GM23338 (cell line): ENCODE measurements around the gene KRTAP16-1. TPM values are rescaled to one million over a fixed set of nuclear protein-coding genes. Genes with fewer than 3 reads are reported as not detected.

Experiments
- ATAC-seq: fragments of 200-7000 bp; cut with Tn5 transposase; 3 replicates; pipeline ENCODE4 v1.9.1; 2020
- DNase-seq: peaks from one replicate; pipeline ENCODE4 v3.0.0-alpha.2; 2015; ENCODE audit warnings: low spot score
- H2AFZ ChIP-seq: fragments of 200-600 bp; sonication (generic); 2 replicates; pipeline ENCODE4 v1.8.0; 2016; ENCODE audit warnings: antibody characterized with exemption, mild to moderate bottlenecking, moderate library complexity
- H3F3A ChIP-seq: fragments of 200-600 bp; sonication (generic); replicated peaks from 2 replicates; pipeline ENCODE4 v1.8.0; 2017; ENCODE audit warnings: antibody characterized with exemption, mixed run types, low read depth
- H3K27ac ChIP-seq: fragments of 200-600 bp; sonication (generic); 2 replicates; pipeline ENCODE4 v1.6.1; 2016; ENCODE audit warnings: low read depth
- H3K27me3 ChIP-seq: fragments of 200-600 bp; sonication (generic); 2 replicates; pipeline ENCODE4 v1.8.0; 2016; ENCODE audit warnings: mild to moderate bottlenecking, mixed run types, moderate library complexity; ENCODE audit not compliant: insufficient read depth
- H3K36me3 ChIP-seq: fragments of 200-600 bp; sonication (generic); 2 replicates; pipeline ENCODE4 v1.8.0; 2016; ENCODE audit warnings: mild to moderate bottlenecking; ENCODE audit not compliant: insufficient read depth
- H3K4me1 ChIP-seq: fragments of 200-600 bp; sonication (generic); 2 replicates; pipeline ENCODE4 v1.8.0; 2016; ENCODE audit warnings: mild to moderate bottlenecking, moderate library complexity; ENCODE audit not compliant: insufficient read depth
- H3K4me2 ChIP-seq: fragments of 200-600 bp; sonication (generic); 2 replicates; pipeline ENCODE4 v1.7.1; 2017; ENCODE audit warnings: mixed run types
- H3K4me3 ChIP-seq: fragments of 200-600 bp; sonication (generic); 2 replicates; pipeline ENCODE4 v1.6.1; 2016; ENCODE audit warnings: mixed run types
- H3K79me2 ChIP-seq: fragments of 200-600 bp; sonication (generic); replicated peaks from 2 replicates; pipeline ENCODE4 v1.8.0; 2017; ENCODE audit warnings: mild to moderate bottlenecking; ENCODE audit not compliant: insufficient read depth
- H3K9me2 ChIP-seq: fragments of 200-600 bp; sonication (generic); 2 replicates; pipeline ENCODE4 v1.8.0; 2017; ENCODE audit not compliant: insufficient read depth
- H4K20me1 ChIP-seq: fragments of 200-600 bp; sonication (generic); replicated peaks from 2 replicates; pipeline ENCODE4 v1.8.0; 2017; ENCODE audit warnings: mild to moderate bottlenecking; ENCODE audit not compliant: insufficient read depth
- H3K27ac Mint-ChIP-seq: 2 replicates; pipeline ENCODE4 v1.8.0; 2020; ENCODE audit warnings: inconsistent platforms, mild to moderate bottlenecking, moderate library complexity, mixed read lengths
- H3K27me3 Mint-ChIP-seq: 3 replicates; pipeline ENCODE4 v1.8.0; 2022; ENCODE audit warnings: low read depth, mild to moderate bottlenecking, moderate library complexity, mixed read lengths, inconsistent platforms; ENCODE audit not compliant: insufficient read depth, poor library complexity
- H3K36me3 Mint-ChIP-seq: 3 replicates; pipeline ENCODE4 v1.8.0; 2021; ENCODE audit warnings: low read depth, mild to moderate bottlenecking, inconsistent platforms, moderate library complexity, mixed read lengths
- H3K4me1 Mint-ChIP-seq: 3 replicates; pipeline ENCODE4 v1.8.0; 2020; ENCODE audit warnings: mild to moderate bottlenecking, inconsistent platforms, mixed read lengths
- H3K4me3 Mint-ChIP-seq: 3 replicates; pipeline ENCODE4 v1.8.0; 2021; ENCODE audit warnings: moderate library complexity, mild to moderate bottlenecking, inconsistent platforms, mixed read lengths
- H3K9me3 Mint-ChIP-seq: 3 replicates; pipeline ENCODE4 v1.8.0; 2020; ENCODE audit warnings: moderate library complexity, mild to moderate bottlenecking, inconsistent platforms, mixed read lengths
- CREB1 ChIP-seq: fragments of 250-450 bp; sonication (Bioruptor Pico); IDR thresholded peaks from 2 replicates; pipeline ENCODE4 v1.5.0; 2020; ENCODE audit warnings: low read depth, mild to moderate bottlenecking, moderate library complexity
- NANOG ChIP-seq: IDR thresholded peaks from 2 replicates; pipeline ENCODE4 v1.6.1; 2016; ENCODE audit warnings: antibody characterized with exemption, borderline replicate concordance
- POLR2AphosphoS5 ChIP-seq: IDR thresholded peaks from 2 replicates; pipeline ENCODE4 v1.6.1; 2016; ENCODE audit warnings: antibody characterized with exemption, low read depth
- STAT1 ChIP-seq: IDR thresholded peaks from one replicate; pipeline ENCODE4 v1.6.1; 2016; ENCODE audit warnings: antibody characterized with exemption; ENCODE audit not compliant: unreplicated experiment
- ZNF114 ChIP-seq: fragments of 250-450 bp; sonication (Bioruptor Pico); IDR thresholded peaks from 2 replicates; pipeline ENCODE4 v1.5.0; 2020; ENCODE audit warnings: mild to moderate bottlenecking, moderate library complexity
- ZNF331 ChIP-seq: fragments of 250-450 bp; sonication (Bioruptor Pico); IDR thresholded peaks from 2 replicates; pipeline ENCODE4 v1.5.0; 2020; ENCODE audit warnings: low read depth, mild to moderate bottlenecking, moderate library complexity
- polyA plus RNA-seq: library from polyadenylated mRNA; unstranded; fragments of >200 nt; fragmentation: Nextera tagmentation; extraction: Ambion mirVana; gene quantifications from 2 replicates; pipeline ENCODE4 v1.2.1, GENCODE V29; 2016
- total RNA-seq: library from RNA; depleted of rRNA; stranded (reverse); fragments of >200 nt; shearing (Covaris generic); gene quantifications from 2 replicates; pipeline ENCODE4 v1.2.3, GENCODE V29; 2014
- TF ChIP-seq, protein P1 (sequence below): IDR thresholded peaks from one replicate; pipeline ENCODE4 v1.6.1; 2018; ENCODE audit warnings: antibody characterized with exemption; ENCODE audit not compliant: unreplicated experiment
- TF ChIP-seq, protein P2 (sequence below): IDR thresholded peaks from 2 replicates; pipeline ENCODE4 v1.6.1; 2016; ENCODE audit warnings: antibody characterized with exemption
- TF ChIP-seq, protein P3 (sequence below): fragments of 250-450 bp; sonication (Bioruptor Pico); IDR thresholded peaks from 2 replicates; pipeline ENCODE4 v1.5.0; 2020; ENCODE audit warnings: mild to moderate bottlenecking, moderate library complexity

KRTAP16-1 gene
- total and polyA plus RNA-seq, 2 experiments from 2014 or later = not detected

DNA sequence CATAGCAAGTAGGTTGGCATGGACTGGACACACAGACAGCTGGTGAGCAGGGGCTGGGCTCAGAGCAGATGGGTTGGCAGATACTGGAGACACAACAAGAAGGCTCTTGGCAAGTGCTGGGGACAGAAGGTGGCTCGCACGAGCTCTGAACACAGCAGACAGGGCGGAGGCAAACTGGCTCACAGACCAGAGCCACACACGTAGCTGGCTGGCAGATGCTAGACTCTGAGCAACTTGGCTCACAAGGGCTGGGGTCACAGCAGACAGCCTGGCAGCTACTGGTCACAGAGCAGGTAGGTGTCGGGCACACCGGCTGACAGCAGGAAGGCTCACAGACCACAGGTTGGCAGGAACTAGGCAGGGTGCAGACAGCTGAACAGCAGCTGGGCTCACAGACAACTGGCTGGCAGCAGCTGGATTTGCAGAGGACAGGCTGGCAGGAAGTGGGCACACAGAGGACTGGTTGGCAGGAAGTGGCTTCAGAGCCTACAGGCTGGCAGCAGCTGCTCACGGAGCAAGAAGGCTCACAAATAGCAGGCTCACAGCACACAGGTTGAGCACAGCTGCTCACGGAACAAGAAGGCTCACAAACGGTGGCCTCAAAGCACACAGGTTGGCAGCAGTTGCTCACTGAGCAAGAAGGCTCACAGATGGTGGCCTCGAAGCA, 725 bp downstream of the KRTAP16-1 start:
- no peak overlapping the region for H3K4me2 ChIP-seq
- no peaks in the 10 kb centered on the region for H3K27me3 ChIP-seq
- Mint-ChIP-seq H3K9me3 (peaks cover 2% of the 10 kb centered on the region; the same call in 1 of the 3 replicates), H3K4me1 (no peaks in the 10 kb centered on the region; the same call in 2 of the 3 replicates), H3K27me3 (peaks cover 6% of the 10 kb centered on the region), H3K27ac (no peak overlapping the region), H3K4me3 (no peak overlapping the region), H3K36me3 (no peaks in the 10 kb centered on the region)
- no peaks in the 10 kb centered on the region for H3K9me2 ChIP-seq
- no peaks in the 10 kb centered on the region for H3K4me1 ChIP-seq
- ATAC-seq (no peak), DNase-seq (no peak)
- H3K79me2 ChIP-seq = no peaks in the 10 kb centered on the region
- H3K36me3 ChIP-seq = no peaks in the 10 kb centered on the region
- TF ChIP-seq, protein P1, sequence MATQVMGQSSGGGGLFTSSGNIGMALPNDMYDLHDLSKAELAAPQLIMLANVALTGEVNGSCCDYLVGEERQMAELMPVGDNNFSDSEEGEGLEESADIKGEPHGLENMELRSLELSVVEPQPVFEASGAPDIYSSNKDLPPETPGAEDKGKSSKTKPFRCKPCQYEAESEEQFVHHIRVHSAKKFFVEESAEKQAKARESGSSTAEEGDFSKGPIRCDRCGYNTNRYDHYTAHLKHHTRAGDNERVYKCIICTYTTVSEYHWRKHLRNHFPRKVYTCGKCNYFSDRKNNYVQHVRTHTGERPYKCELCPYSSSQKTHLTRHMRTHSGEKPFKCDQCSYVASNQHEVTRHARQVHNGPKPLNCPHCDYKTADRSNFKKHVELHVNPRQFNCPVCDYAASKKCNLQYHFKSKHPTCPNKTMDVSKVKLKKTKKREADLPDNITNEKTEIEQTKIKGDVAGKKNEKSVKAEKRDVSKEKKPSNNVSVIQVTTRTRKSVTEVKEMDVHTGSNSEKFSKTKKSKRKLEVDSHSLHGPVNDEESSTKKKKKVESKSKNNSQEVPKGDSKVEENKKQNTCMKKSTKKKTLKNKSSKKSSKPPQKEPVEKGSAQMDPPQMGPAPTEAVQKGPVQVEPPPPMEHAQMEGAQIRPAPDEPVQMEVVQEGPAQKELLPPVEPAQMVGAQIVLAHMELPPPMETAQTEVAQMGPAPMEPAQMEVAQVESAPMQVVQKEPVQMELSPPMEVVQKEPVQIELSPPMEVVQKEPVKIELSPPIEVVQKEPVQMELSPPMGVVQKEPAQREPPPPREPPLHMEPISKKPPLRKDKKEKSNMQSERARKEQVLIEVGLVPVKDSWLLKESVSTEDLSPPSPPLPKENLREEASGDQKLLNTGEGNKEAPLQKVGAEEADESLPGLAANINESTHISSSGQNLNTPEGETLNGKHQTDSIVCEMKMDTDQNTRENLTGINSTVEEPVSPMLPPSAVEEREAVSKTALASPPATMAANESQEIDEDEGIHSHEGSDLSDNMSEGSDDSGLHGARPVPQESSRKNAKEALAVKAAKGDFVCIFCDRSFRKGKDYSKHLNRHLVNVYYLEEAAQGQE = no peak
- TF ChIP-seq STAT1 (no peak), POLR2AphosphoS5 (no peak), ZNF331 (CRISPR knock-in tag) (no peak)
- TF ChIP-seq, protein P2, sequence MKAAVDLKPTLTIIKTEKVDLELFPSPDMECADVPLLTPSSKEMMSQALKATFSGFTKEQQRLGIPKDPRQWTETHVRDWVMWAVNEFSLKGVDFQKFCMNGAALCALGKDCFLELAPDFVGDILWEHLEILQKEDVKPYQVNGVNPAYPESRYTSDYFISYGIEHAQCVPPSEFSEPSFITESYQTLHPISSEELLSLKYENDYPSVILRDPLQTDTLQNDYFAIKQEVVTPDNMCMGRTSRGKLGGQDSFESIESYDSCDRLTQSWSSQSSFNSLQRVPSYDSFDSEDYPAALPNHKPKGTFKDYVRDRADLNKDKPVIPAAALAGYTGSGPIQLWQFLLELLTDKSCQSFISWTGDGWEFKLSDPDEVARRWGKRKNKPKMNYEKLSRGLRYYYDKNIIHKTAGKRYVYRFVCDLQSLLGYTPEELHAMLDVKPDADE = no peak
- H3K4me3 ChIP-seq = no peak overlapping the region
- H2AFZ ChIP-seq = no peak overlapping the region
- no peak overlapping the region for H3K27ac ChIP-seq
- H4K20me1 ChIP-seq = no peaks in the 10 kb centered on the region
- no peaks in the 10 kb centered on the region for H3F3A ChIP-seq

DNA sequence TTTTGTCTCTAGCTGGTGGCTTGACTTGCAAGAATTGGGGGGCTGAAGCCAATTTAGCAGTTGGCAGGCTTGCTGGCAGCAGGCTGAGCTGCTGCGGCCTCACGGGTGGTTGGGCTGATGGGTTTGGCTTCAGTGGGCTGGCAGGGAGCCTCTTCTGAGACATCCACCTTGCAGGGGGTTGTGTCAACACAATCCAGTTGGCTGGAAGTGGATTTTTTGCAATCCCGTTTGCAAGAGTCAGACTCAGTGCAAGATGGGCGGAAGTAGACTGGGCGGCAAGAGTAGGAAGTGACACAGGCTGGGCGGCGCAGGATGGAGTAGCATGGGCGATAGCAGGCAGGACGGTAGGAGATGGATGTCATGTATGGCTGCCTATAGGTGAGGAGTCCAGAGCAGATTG, 1.5 kb downstream of the KRTAP16-1 start:
- no peaks in the 10 kb centered on the region for H3K27me3 ChIP-seq
- H3K4me2 ChIP-seq = no peak overlapping the region
- H3K36me3 ChIP-seq = no peaks in the 10 kb centered on the region
- ATAC-seq (no peak), DNase-seq (no peak)
- no peaks in the 10 kb centered on the region for H3F3A ChIP-seq
- peaks cover 6% of the 10 kb centered on the region for H3K27me3 Mint-ChIP-seq
- H3K4me3 Mint-ChIP-seq = no peak overlapping the region
- no peaks in the 10 kb centered on the region for H3K36me3 Mint-ChIP-seq
- H3K4me3 ChIP-seq = no peak overlapping the region
- no peaks in the 10 kb centered on the region for H3K4me1 ChIP-seq
- H3K9me3 Mint-ChIP-seq = peaks cover 2% of the 10 kb centered on the region; the same call in 1 of the 3 replicates
- no peaks in the 10 kb centered on the region for H4K20me1 ChIP-seq
- H3K4me1 Mint-ChIP-seq = no peaks in the 10 kb centered on the region; the same call in 2 of the 3 replicates
- no peak overlapping the region for H3K27ac ChIP-seq
- H3K27ac Mint-ChIP-seq = no peak overlapping the region
- H3K79me2 ChIP-seq = no peaks in the 10 kb centered on the region
- H2AFZ ChIP-seq = no peak overlapping the region
- no peaks in the 10 kb centered on the region for H3K9me2 ChIP-seq
- TF ChIP-seq NANOG = no peak
- TF ChIP-seq, protein P2 = no peak
- TF ChIP-seq, protein P3, sequence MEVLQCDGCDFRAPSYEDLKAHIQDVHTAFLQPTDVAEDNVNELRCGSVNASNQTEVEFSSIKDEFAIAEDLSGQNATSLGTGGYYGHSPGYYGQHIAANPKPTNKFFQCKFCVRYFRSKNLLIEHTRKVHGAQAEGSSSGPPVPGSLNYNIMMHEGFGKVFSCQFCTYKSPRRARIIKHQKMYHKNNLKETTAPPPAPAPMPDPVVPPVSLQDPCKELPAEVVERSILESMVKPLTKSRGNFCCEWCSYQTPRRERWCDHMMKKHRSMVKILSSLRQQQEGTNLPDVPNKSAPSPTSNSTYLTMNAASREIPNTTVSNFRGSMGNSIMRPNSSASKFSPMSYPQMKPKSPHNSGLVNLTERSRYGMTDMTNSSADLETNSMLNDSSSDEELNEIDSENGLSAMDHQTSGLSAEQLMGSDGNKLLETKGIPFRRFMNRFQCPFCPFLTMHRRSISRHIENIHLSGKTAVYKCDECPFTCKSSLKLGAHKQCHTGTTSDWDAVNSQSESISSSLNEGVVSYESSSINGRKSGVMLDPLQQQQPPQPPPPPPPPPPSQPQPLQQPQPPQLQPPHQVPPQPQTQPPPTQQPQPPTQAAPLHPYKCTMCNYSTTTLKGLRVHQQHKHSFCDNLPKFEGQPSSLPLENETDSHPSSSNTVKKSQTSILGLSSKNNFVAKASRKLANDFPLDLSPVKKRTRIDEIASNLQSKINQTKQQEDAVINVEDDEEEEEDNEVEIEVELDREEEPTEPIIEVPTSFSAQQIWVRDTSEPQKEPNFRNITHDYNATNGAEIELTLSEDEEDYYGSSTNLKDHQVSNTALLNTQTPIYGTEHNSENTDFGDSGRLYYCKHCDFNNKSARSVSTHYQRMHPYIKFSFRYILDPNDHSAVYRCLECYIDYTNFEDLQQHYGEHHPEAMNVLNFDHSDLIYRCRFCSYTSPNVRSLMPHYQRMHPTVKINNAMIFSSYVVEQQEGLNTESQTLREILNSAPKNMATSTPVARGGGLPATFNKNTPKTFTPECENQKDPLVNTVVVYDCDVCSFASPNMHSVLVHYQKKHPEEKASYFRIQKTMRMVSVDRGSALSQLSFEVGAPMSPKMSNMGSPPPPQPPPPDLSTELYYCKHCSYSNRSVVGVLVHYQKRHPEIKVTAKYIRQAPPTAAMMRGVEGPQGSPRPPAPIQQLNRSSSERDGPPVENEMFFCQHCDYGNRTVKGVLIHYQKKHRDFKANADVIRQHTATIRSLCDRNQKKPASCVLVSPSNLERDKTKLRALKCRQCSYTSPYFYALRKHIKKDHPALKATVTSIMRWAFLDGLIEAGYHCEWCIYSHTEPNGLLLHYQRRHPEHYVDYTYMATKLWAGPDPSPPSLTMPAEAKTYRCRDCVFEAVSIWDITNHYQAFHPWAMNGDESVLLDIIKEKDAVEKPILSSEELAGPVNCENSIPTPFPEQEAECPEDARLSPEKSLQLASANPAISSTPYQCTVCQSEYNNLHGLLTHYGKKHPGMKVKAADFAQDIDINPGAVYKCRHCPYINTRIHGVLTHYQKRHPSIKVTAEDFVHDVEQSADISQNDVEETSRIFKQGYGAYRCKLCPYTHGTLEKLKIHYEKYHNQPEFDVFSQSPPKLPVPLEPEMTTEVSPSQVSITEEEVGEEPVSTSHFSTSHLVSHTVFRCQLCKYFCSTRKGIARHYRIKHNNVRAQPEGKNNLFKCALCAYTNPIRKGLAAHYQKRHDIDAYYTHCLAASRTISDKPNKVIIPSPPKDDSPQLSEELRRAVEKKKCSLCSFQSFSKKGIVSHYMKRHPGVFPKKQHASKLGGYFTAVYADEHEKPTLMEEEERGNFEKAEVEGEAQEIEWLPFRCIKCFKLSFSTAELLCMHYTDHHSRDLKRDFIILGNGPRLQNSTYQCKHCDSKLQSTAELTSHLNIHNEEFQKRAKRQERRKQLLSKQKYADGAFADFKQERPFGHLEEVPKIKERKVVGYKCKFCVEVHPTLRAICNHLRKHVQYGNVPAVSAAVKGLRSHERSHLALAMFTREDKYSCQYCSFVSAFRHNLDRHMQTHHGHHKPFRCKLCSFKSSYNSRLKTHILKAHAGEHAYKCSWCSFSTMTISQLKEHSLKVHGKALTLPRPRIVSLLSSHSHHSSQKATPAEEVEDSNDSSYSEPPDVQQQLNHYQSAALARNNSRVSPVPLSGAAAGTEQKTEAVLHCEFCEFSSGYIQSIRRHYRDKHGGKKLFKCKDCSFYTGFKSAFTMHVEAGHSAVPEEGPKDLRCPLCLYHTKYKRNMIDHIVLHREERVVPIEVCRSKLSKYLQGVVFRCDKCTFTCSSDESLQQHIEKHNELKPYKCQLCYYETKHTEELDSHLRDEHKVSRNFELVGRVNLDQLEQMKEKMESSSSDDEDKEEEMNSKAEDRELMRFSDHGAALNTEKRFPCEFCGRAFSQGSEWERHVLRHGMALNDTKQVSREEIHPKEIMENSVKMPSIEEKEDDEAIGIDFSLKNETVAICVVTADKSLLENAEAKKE (CRISPR knock-in tag) = no peak
- TF ChIP-seq ZNF114 (CRISPR knock-in tag) = no peak
- no peak for TF ChIP-seq CREB1
